Thyroid gland (tissue), 4 donors: Measurements from ENCODE around the gene MANBA.

Experiments
- POLR2A ChIP-seq, 2 donors: fragments of 450-650 bp; IDR thresholded peaks; one replicate each; pipeline ENCODE4 v1.6.1; 2017; ENCODE audit warnings: antibody characterized with exemption in 2 of 2, mild to moderate bottlenecking in 2 of 2, moderate library complexity in 1 of 2
- TF ChIP-seq, protein P1 (sequence below), 6 experiments: fragments of 200-600 bp in 3 of 6; fragments of 450-650 bp in 3 of 6; sonication (generic) in 3 of 6; IDR thresholded peaks; one replicate each; pipeline ENCODE4 v1.5.1; 2016 to 2019; ENCODE audit warnings: antibody characterized with exemption in 6 of 6, mild to moderate bottlenecking in 2 of 6, inconsistent platforms in 1 of 6, moderate library complexity in 1 of 6

DNA sequence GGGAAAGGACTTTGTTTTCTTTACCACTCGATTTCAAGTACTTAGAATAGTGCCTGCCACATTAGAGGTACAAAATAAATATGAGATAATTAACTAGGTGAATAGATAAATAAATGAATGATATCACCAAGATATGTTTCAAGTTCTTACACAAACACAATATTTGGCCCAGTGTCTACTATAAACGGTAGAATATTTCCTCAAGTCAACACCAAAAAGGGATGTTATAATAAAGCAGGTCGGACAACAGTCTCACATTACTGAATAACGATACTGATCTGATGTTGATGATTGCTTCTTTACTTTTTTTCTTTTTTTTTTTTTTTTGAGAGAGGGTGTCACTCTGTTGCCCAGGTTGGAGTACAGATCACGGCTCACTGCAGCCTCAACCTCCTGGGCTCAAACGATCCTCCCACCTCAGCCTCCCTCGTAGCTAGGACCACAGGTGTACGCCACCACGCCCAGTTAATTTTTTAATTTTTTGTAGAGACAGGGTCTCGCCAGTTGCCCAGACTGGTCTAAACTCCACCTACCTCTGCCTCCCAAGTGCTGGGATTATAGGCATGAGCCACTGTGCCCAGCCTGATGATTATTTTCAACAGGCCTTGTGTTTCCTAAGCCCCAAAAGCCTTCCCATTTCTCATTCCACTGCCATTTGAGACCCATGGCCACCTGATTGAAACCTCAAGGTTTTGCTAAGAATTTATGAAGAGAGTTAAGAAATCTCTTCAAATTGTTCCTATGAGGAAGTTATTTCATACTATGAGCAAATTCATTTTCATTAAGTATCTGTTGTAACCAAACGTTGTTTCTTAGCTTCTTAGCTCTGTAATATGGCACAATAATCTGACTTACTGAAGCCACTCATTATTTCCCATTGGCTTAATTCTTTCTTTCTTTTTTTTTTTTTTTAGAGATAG lies 2.3 kb downstream of the MANBA start:
- TF ChIP-seq, protein P1, sequence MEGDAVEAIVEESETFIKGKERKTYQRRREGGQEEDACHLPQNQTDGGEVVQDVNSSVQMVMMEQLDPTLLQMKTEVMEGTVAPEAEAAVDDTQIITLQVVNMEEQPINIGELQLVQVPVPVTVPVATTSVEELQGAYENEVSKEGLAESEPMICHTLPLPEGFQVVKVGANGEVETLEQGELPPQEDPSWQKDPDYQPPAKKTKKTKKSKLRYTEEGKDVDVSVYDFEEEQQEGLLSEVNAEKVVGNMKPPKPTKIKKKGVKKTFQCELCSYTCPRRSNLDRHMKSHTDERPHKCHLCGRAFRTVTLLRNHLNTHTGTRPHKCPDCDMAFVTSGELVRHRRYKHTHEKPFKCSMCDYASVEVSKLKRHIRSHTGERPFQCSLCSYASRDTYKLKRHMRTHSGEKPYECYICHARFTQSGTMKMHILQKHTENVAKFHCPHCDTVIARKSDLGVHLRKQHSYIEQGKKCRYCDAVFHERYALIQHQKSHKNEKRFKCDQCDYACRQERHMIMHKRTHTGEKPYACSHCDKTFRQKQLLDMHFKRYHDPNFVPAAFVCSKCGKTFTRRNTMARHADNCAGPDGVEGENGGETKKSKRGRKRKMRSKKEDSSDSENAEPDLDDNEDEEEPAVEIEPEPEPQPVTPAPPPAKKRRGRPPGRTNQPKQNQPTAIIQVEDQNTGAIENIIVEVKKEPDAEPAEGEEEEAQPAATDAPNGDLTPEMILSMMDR (IDR thresholded peaks at IDR 0.05), result no peak
- no peak for TF ChIP-seq POLR2A (IDR thresholded peaks at IDR 0.05)
